B cell (primary cell): ENCODE measurements around the gene NANS. TPM values are rescaled to one million over a fixed set of nuclear protein-coding genes. Genes with fewer than 3 reads are reported as not detected.

Experiments
- ATAC-seq: fragments of 200-7000 bp; cut with Tn5 transposase; one replicate; pipeline ENCODE4 v1.10.0; 2021; ENCODE audit warnings: low read depth, mild to moderate bottlenecking, moderate number of reproducible peaks, moderate library complexity
- CTCF ChIA-PET: fragments of 350-600 bp; sonication (Branson Sonifier 250); formaldehyde crosslinking; loops from one replicate; lab custom pipeline; 2021; ENCODE audit warnings: antibody characterized with exemption, inconsistent platforms; lab: Charles Lee
- POLR2A ChIA-PET: fragments of 350-600 bp; sonication (Branson Sonifier 250); formaldehyde crosslinking; loops from one replicate; lab custom pipeline; 2021; ENCODE audit warnings: antibody characterized with exemption; lab: Charles Lee
- DNase-seq: peaks from one replicate; pipeline ENCODE4 v3.0.0; 2013
- H2AFZ ChIP-seq: 2 replicates; pipeline ENCODE4 v1.6.1; 2012; ENCODE audit warnings: mild to moderate bottlenecking, low read depth, low read length; ENCODE audit not compliant: insufficient read depth, poor library complexity, severe bottlenecking
- H3K27ac ChIP-seq, 2 donors: 1 replicate in 1 of 2; 2 replicates in 1 of 2; pipeline ENCODE4 v1.5.1; 2012 to 2013; ENCODE audit warnings: low read length in 2 of 2, mild to moderate bottlenecking in 2 of 2, moderate library complexity in 1 of 2
- H3K27me3 ChIP-seq, 4 experiments: fragments of 200-600 bp in 1 of 4; sonication (generic) in 1 of 4; replicated peaks in 1 of 4; 1 replicate in 2 of 4; 2 replicates in 2 of 4; pipeline versions ENCODE4 v1.6.1 to v1.7.0; 2013 to 2016; ENCODE audit warnings: low read length in 3 of 4, mild to moderate bottlenecking in 2 of 4, mixed read lengths in 1 of 4, moderate library complexity in 1 of 4; ENCODE audit not compliant: insufficient read depth in 4 of 4, control insufficient read depth in 3 of 4; ENCODE audit errors: control extremely low read depth in 1 of 4
- H3K36me3 ChIP-seq, 2 experiments: replicated peaks in 1 of 2; 1 replicate in 1 of 2; 2 replicates in 1 of 2; pipeline versions ENCODE4 v1.6.1 to v1.7.1; 2013; ENCODE audit warnings: low read length in 1 of 2; ENCODE audit not compliant: insufficient read depth in 2 of 2, control insufficient read depth in 1 of 2; ENCODE audit errors: control extremely low read depth in 1 of 2, extremely low read depth in 1 of 2
- H3K4me1 ChIP-seq, 2 donors: fragments of 200-600 bp in 1 of 2; sonication (generic) in 1 of 2; 1 replicate in 1 of 2; 2 replicates in 1 of 2; pipeline versions ENCODE4 v1.5.1 to v1.6.1; 2013 to 2017; ENCODE audit warnings: low read length in 2 of 2; ENCODE audit not compliant: control insufficient read depth in 2 of 2, insufficient read depth in 2 of 2
- H3K4me2 ChIP-seq: replicated peaks from 2 replicates; pipeline ENCODE3; 2012; ENCODE audit warnings: mild to moderate bottlenecking, low read depth, low read length; ENCODE audit not compliant: poor library complexity, severe bottlenecking
- H3K4me3 ChIP-seq, 5 experiments: fragments of 200-600 bp in 1 of 5; sonication (generic) in 1 of 5; 1 replicate in 3 of 5; 2 replicates in 2 of 5; pipeline versions ENCODE4 v1.5.1 to v1.7.0; 2011 to 2016; ENCODE audit warnings: low read length in 4 of 5, mild to moderate bottlenecking in 4 of 5, low read depth in 2 of 5, control low read depth in 1 of 5, moderate library complexity in 1 of 5; ENCODE audit not compliant: insufficient read depth in 1 of 5; ENCODE audit errors: control extremely low read depth in 1 of 5, extremely low read depth in 1 of 5
- H3K79me2 ChIP-seq: fragments of 200-600 bp; sonication (generic); one replicate; pipeline ENCODE4 v1.6.0; 2016; ENCODE audit warnings: low read length; ENCODE audit not compliant: control insufficient read depth, insufficient read depth
- H3K9ac ChIP-seq: fragments of 200-600 bp; sonication (generic); 2 replicates; pipeline ENCODE4 v1.6.1; 2017; ENCODE audit warnings: mild to moderate bottlenecking, low read length, moderate library complexity
- H3K9me3 ChIP-seq, 3 donors: one replicate each; pipeline versions ENCODE4 v1.6.1 to v1.7.1; 2013; ENCODE audit warnings: low read length in 2 of 3; ENCODE audit not compliant: control insufficient read depth in 2 of 3, insufficient read depth in 1 of 3; ENCODE audit errors: control extremely low read depth in 1 of 3
- H4K20me1 ChIP-seq: 2 replicates; pipeline ENCODE4 v1.6.0; 2012; ENCODE audit warnings: mild to moderate bottlenecking, low read length; ENCODE audit not compliant: insufficient read depth, control insufficient read depth, poor library complexity, severe bottlenecking
- H3K27ac Mint-ChIP-seq: one replicate; pipeline ENCODE4 v1.8.0; 2021; ENCODE audit warnings: mixed read lengths
- H3K27me3 Mint-ChIP-seq: one replicate; pipeline ENCODE4 v1.8.0; 2021; ENCODE audit warnings: mixed read lengths
- H3K4me1 Mint-ChIP-seq: one replicate; pipeline ENCODE4 v1.8.0; 2021; ENCODE audit warnings: mixed read lengths
- H3K4me3 Mint-ChIP-seq: one replicate; pipeline ENCODE4 v1.8.0; 2021; ENCODE audit warnings: mixed read lengths
- H3K9me3 Mint-ChIP-seq: one replicate; pipeline ENCODE4 v1.8.0; 2022; ENCODE audit warnings: mixed read lengths; ENCODE audit not compliant: insufficient read depth
- CTCF ChIP-seq: fragments of 200-600 bp; IDR thresholded peaks from one replicate; pipeline ENCODE4 v1.8.0; 2022; ENCODE audit warnings: antibody characterized with exemption, mild to moderate bottlenecking
- EZH2 ChIP-seq: IDR thresholded peaks from 2 replicates; pipeline ENCODE4 v1.6.1; 2012; ENCODE audit warnings: borderline replicate concordance, low read depth, mild to moderate bottlenecking, moderate library complexity, low read length; ENCODE audit not compliant: insufficient read depth, poor library complexity, severe bottlenecking
- whole genome bisulfite sequencing: methylation state at CpG from one replicate; pipeline ENCODE4 v1.1.5; 2013; ENCODE audit warnings: missing lambda C conversion rate; ENCODE audit not compliant: insufficient coverage; 5-methylcytosine and 5-hydroxymethylcytosine counted together
- intact Hi-C: fragments of 100-400 bp; cut with micrococcal nuclease; formaldehyde crosslinking; loops from one replicate; pipeline ENCODE4 v1.10.0; 2022
- polyA plus RNA-seq: library from polyadenylated mRNA; depleted of rRNA; stranded (reverse); fragments of >200 nt; gene quantifications from 2 replicates; pipeline ENCODE4 v1.2.3, GENCODE V29; 2012
- total RNA-seq, 2 donors: library from RNA; stranded (reverse); fragments of 120-200 nt in 1 of 2; gene quantifications; 1 replicate in 1 of 2; 2 replicates in 1 of 2; pipeline versions ENCODE4 v1.2.3 to v1.2.4, GENCODE V29; 2013 to 2022

NANS gene
- total and polyA plus RNA-seq, 2 donors (not counting 1 experiment from before 2014, with no cell fraction given), result 14.2 to 14.9 TPM

- H3K9ac ChIP-seq, result no peak overlapping the region
- no peak for TF ChIP-seq EZH2
- no peak for TF ChIP-seq CTCF
- Mint-ChIP-seq H3K4me3 (no peak overlapping the region), H3K27me3 (no peaks in the 10 kb centered on the region), H3K4me1 (peaks cover 21% of the 10 kb centered on the region), H3K27ac (no peak overlapping the region), H3K9me3 (no peaks in the 10 kb centered on the region)
- peaks cover 2 to 68% of the 10 kb centered on the region in 2 experiments for H3K36me3 ChIP-seq
- peaks cover 7% of the 10 kb centered on the region for H4K20me1 ChIP-seq
- H3K4me2 ChIP-seq, result no peak overlapping the region
- intact Hi-C loops, result no loop called here
- H3K4me1 ChIP-seq, result peaks cover 9 to 13% of the 10 kb centered on the region in 2 donors
- no peak overlapping the region for H2AFZ ChIP-seq
- ChIA-PET POLR2A (no interaction called here), CTCF (no interaction called here)
- no peaks in the 10 kb centered on the region for H3K27me3 ChIP-seq
- H3K27ac ChIP-seq, result no peak overlapping the region
- no peak for ATAC-seq
- H3K79me2 ChIP-seq, result peaks cover 6% of the 10 kb centered on the region
- H3K4me3 ChIP-seq, result no peak overlapping the region
- H3K9me3 ChIP-seq, result no peaks in the 10 kb centered on the region
- WGBS, result 94% methylated on average over 6 of the region's 6 CpGs
- DNase-seq, result no peak
These were observed 47.1 kb upstream of the NANS start for GRCh38 chr9:98009437-98009836.

- WGBS, result no CpG with 5 or more reads among the region's 1 CpG
- CTCF ChIA-PET, result interaction anchor here (1.3 to 1.4 kb wide), 2 partner anchors 22 to 86 kb away, joined by 4 to 6 read pairs; no protein-coding TSS in a partner anchor
- H3K27ac ChIP-seq, result peak overlapping the region in 1 of 2 donors; percentile 24
These were observed 46.6 kb upstream of the NANS start for GRCh38 chr9:98009936-98010335.

More at GRCh38 chr9:98009936-98010335, 46.6 kb upstream of the NANS start:
- Histone ChIP-seq H3K36me3 (peaks cover 2 to 63% of the 10 kb centered on the region in 2 experiments), H3K9me3 (no peaks in the 10 kb centered on the region), H3K9ac (no peak overlapping the region), H3K79me2 (peaks cover 6% of the 10 kb centered on the region), H3K4me3 (no peak overlapping the region), H2AFZ (no peak overlapping the region), H3K27me3 (no peaks in the 10 kb centered on the region), H4K20me1 (peaks cover 7% of the 10 kb centered on the region), H3K4me2 (no peak overlapping the region), H3K4me1 (peaks cover 9 to 13% of the 10 kb centered on the region in 2 donors)
- TF ChIP-seq CTCF, result no peak
- TF ChIP-seq EZH2, result no peak
- Mint-ChIP-seq H3K4me1 (peaks cover 21% of the 10 kb centered on the region), H3K27me3 (no peaks in the 10 kb centered on the region), H3K9me3 (no peaks in the 10 kb centered on the region), H3K27ac (no peak overlapping the region), H3K4me3 (no peak overlapping the region)
- POLR2A ChIA-PET, result no interaction called here
- intact Hi-C loops, result loop anchor here (1.0 kb wide), 2 partner anchors 27 to 87 kb away; partner anchors contain the start of gene ANP32B
- ATAC-seq (no peak), DNase-seq (no peak)
